OCI-LY1 (cell line): ENCODE data around the gene TSR1.

Source experiments
- H2AFZ ChIP-seq: fragments of 200-600 bp; sonication (generic), shearing (Covaris generic); 2 replicates; pipeline ENCODE4 v1.6.0; 2014; ENCODE audit warnings: antibody characterized with exemption, mild to moderate bottlenecking, low read length
- H3F3A ChIP-seq: fragments of 200-600 bp; sonication (generic), shearing (Covaris generic); 2 replicates; pipeline ENCODE4 v1.6.0; 2014; ENCODE audit warnings: mild to moderate bottlenecking, antibody characterized with exemption, low read length, moderate library complexity; ENCODE audit not compliant: insufficient read depth
- H3K27ac ChIP-seq: fragments of 200-600 bp; sonication (generic); 2 replicates; pipeline ENCODE4 v1.5.1; 2014; ENCODE audit warnings: low read length, mixed run types, mild to moderate bottlenecking, low read depth; ENCODE audit not compliant: poor library complexity, severe bottlenecking
- H3K27me3 ChIP-seq: fragments of 200-600 bp; sonication (generic); 2 replicates; pipeline ENCODE4 v1.6.0; 2014; ENCODE audit warnings: antibody characterized with exemption, mild to moderate bottlenecking, low read length, moderate library complexity; ENCODE audit not compliant: insufficient read depth
- H3K36me3 ChIP-seq: fragments of 200-600 bp; sonication (generic); 2 replicates; pipeline ENCODE4 v1.6.1; 2014; ENCODE audit warnings: mild to moderate bottlenecking, antibody characterized with exemption, low read length, moderate library complexity, mixed read lengths; ENCODE audit not compliant: insufficient read depth
- H3K4me1 ChIP-seq: fragments of 200-600 bp; sonication (generic); 2 replicates; pipeline ENCODE4 v1.5.1; 2014; ENCODE audit warnings: mild to moderate bottlenecking, low read length, moderate library complexity; ENCODE audit not compliant: insufficient read depth, severe bottlenecking
- H3K4me2 ChIP-seq: fragments of 200-600 bp; sonication (generic), shearing (Covaris generic); 2 replicates; pipeline ENCODE4 v1.6.1; 2014; ENCODE audit warnings: low read length
- H3K4me3 ChIP-seq: fragments of 200-600 bp; sonication (generic); 2 replicates; pipeline ENCODE4 v1.5.1; 2014; ENCODE audit warnings: low read length, low read depth, mild to moderate bottlenecking, mixed read lengths; ENCODE audit not compliant: poor library complexity, severe bottlenecking
- H3K79me2 ChIP-seq: fragments of 200-600 bp; shearing (Covaris generic); 2 replicates; pipeline ENCODE4 v1.6.1; 2016; ENCODE audit warnings: mixed run types, low read length, mixed read lengths; ENCODE audit not compliant: insufficient read depth
- H3K9ac ChIP-seq: fragments of 200-600 bp; sonication (generic), shearing (Covaris generic); 2 replicates; pipeline ENCODE4 v1.6.1; 2014; ENCODE audit warnings: mild to moderate bottlenecking, low read length, mixed read lengths
- H3K9me2 ChIP-seq: fragments of 200-600 bp; sonication (generic), shearing (Covaris generic); 2 replicates; pipeline ENCODE4 v1.6.1; 2014; ENCODE audit warnings: low read depth, mild to moderate bottlenecking, low read length, mixed read lengths
- H3K9me3 ChIP-seq: fragments of 200-600 bp; shearing (Covaris generic); 2 replicates; pipeline ENCODE4 v1.6.1; 2014; ENCODE audit warnings: low read length, mixed read lengths
- H4K20me1 ChIP-seq: fragments of 200-600 bp; sonication (generic), shearing (Covaris generic); 2 replicates; pipeline ENCODE4 v1.6.0; 2016; ENCODE audit warnings: mild to moderate bottlenecking, low read length; ENCODE audit not compliant: insufficient read depth
- EZH2 ChIP-seq: fragments of 200-600 bp; sonication (generic), shearing (Covaris generic); IDR thresholded peaks from 2 replicates; pipeline ENCODE4 v1.8.0; 2017; ENCODE audit warnings: borderline replicate concordance, mixed run types, mild to moderate bottlenecking, antibody characterized with exemption, low read length, moderate library complexity, mixed read lengths
- TF ChIP-seq, protein P1 (sequence below): fragments of 200-600 bp; sonication (generic), shearing (Covaris generic); IDR thresholded peaks from 2 replicates; pipeline ENCODE4 v1.5.1; 2017; ENCODE audit warnings: mild to moderate bottlenecking, antibody characterized with exemption, low read length, moderate library complexity, mixed read lengths

TSR1 gene

DNA sequence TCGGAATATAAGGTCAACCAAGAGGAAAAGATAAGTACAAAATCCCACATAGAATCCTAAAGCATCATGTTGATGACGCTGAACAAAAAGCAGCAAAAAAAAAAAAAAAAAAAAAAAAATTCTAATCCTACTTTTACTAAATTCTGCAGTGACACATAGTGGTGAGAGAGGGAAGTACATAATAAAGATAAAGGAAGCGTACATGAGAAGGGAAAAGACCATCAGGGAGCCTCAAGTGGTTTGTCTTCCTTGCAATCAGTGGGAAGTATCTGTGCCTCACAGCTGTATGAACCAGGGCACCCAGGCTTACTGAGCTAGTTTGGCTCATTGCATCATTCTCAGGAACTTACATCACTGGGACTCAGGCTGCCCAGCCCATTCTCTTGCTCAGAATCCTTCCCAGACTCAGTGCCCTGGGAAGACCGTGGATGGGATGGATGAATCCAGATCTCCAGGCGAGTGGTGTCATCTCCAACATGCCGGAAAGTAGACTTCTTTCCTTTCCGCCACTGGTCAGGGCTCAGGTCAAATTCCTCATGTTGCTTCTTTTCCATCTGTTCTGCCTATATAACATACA, 53.9 kb downstream of the TSR1 start:
- Histone ChIP-seq H3K79me2 (peaks cover 4% of the 10 kb centered on the region; the same call in 1 of the 2 replicates), H3K4me1 (no peaks in the 10 kb centered on the region), H4K20me1 (no peaks in the 10 kb centered on the region), H3K27ac (no peak overlapping the region), H3K9me2 (no peaks in the 10 kb centered on the region), H3K36me3 (peaks cover 50% of the 10 kb centered on the region), H3K27me3 (no peaks in the 10 kb centered on the region), H3K9ac (no peak overlapping the region), H3K4me2 (no peak overlapping the region), H3K9me3 (no peaks in the 10 kb centered on the region), H3K4me3 (no peak overlapping the region), H2AFZ (no peak overlapping the region), H3F3A (no peaks in the 10 kb centered on the region)
- no peak for TF ChIP-seq EZH2
- TF ChIP-seq, protein P1, sequence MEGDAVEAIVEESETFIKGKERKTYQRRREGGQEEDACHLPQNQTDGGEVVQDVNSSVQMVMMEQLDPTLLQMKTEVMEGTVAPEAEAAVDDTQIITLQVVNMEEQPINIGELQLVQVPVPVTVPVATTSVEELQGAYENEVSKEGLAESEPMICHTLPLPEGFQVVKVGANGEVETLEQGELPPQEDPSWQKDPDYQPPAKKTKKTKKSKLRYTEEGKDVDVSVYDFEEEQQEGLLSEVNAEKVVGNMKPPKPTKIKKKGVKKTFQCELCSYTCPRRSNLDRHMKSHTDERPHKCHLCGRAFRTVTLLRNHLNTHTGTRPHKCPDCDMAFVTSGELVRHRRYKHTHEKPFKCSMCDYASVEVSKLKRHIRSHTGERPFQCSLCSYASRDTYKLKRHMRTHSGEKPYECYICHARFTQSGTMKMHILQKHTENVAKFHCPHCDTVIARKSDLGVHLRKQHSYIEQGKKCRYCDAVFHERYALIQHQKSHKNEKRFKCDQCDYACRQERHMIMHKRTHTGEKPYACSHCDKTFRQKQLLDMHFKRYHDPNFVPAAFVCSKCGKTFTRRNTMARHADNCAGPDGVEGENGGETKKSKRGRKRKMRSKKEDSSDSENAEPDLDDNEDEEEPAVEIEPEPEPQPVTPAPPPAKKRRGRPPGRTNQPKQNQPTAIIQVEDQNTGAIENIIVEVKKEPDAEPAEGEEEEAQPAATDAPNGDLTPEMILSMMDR: peak; percentile 63

DNA sequence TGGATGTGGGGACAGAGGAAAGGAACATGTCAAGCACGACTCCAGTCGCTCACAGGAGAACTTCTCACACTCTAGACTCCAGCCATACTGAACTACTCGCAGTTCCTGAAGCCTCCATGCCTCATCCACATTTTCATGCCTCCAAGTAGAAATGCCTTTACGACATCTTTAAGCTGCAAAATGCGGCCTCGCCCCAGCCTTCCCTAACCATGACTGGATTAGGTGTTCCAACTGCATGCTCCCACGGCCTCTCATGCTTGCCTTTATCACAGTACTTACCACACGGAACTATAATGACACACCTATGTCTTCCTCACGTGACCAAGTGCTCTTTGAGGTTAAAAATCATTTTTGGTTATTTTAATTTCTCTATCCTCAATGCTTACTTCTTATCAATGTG, 56.5 kb downstream of the TSR1 start:
- Histone ChIP-seq H3K79me2 (no peaks in the 10 kb centered on the region), H3K9ac (no peak overlapping the region), H3K27me3 (no peaks in the 10 kb centered on the region), H3K4me1 (no peaks in the 10 kb centered on the region), H3K9me3 (no peaks in the 10 kb centered on the region), H3K4me3 (no peak overlapping the region), H3K27ac (no peak overlapping the region), H2AFZ (no peak overlapping the region), H3K9me2 (no peaks in the 10 kb centered on the region), H3F3A (no peaks in the 10 kb centered on the region), H4K20me1 (no peaks in the 10 kb centered on the region), H3K4me2 (no peak overlapping the region), H3K36me3 (peaks cover 42% of the 10 kb centered on the region)
- TF ChIP-seq, protein P1: no peak
- no peak for TF ChIP-seq EZH2

DNA sequence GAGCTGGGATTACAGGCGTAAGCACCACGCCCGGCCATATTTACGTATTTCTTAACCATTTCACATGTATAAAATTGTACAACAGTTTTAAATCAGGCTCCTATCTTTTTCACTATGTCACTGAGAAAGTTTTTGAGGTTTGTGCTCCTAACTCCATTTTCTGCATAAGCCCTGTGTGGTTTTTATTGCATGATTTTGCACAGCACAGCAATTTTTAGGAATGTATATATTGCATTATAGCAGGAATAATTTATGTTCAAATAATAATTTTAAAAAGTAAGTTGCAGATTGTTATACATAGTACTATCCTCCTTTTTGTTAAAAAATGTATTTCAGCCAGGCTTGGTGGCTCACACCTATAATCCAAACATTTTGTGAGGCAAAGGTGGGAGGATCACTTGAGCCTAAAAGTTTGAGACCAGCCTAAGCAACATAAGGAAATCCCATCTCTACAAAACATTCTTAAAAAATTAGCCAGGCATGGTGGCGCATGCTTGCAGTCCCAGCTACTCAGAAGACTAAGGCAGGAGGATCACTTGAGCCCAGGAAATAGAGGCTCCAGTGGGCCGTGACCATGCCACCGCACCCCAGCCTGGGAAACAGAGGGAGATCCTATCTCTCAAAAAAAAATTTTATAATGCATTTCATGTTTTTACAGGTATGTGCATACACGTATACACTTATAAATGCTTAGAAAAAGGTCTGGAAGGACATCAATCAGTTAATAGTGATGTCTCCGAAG, 58.7 kb downstream of the TSR1 start:
- H3K4me3 ChIP-seq: no peak overlapping the region
- H3F3A ChIP-seq: no peaks in the 10 kb centered on the region
- no peak overlapping the region for H2AFZ ChIP-seq
- H3K79me2 ChIP-seq: no peaks in the 10 kb centered on the region
- no peaks in the 10 kb centered on the region for H3K27me3 ChIP-seq
- no peak overlapping the region for H3K9ac ChIP-seq
- H3K9me3 ChIP-seq: no peaks in the 10 kb centered on the region
- no peaks in the 10 kb centered on the region for H3K4me1 ChIP-seq
- no peak overlapping the region for H3K4me2 ChIP-seq
- H3K36me3 ChIP-seq: peaks cover 31% of the 10 kb centered on the region
- H3K27ac ChIP-seq: no peak overlapping the region
- H4K20me1 ChIP-seq: no peaks in the 10 kb centered on the region
- no peaks in the 10 kb centered on the region for H3K9me2 ChIP-seq
- TF ChIP-seq EZH2: no peak
- TF ChIP-seq, protein P1: no peak
